GM19043 (cell line): ENCODE measurements around the gene IFNE.
"Not testable (repeated sequence)": the region's sequence is repeated elsewhere in the genome, so short reads cannot be mapped to it uniquely, and the experiment has no call there.

Experiments
- ATAC-seq: cut with Tn5 transposase; IDR thresholded peaks from one replicate; pipeline ENCODE4 v1.9.1; 2021; ENCODE audit warnings: low read depth; ENCODE audit not compliant: unreplicated experiment

Gene IFNE

DNA sequence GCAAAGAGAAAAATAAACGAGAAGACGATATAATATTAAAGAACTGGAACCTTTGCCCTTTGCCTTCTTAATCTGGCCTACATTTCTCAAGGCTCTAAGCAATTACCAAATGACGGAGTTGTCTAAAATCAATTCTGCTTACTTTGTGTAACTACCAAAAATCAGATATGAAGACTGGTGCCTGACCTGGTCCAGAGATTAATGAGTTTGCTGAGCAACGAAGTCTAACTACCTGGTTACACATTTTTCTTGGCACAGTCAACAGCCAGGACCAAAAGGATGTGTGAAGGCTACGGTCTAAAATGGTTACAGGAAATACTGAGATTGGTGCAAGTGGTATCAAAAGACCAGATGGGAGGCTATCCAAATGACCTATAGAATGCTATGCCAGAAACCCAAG is 17.8 kb upstream of the IFNE start:
- no peak for ATAC-seq

DNA sequence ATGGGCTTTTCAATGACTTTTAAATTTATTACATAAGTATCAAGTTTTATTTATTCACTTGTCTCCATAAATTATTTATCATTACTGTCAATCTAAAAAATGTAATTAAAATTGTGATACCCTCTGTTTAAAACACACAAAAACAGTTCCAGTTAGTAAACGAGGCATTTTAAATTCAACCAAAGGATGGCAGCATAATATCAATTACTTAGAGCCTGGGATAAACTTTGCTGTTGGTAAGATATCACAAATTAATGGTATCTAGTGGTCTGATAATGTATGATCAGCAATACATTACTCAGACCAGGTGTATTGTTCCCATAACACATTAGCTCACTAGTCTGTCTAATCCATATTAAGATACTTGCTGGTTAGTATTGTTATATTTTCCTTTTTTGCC is 9.6 kb upstream of the IFNE start:
- ATAC-seq: no peak

DNA sequence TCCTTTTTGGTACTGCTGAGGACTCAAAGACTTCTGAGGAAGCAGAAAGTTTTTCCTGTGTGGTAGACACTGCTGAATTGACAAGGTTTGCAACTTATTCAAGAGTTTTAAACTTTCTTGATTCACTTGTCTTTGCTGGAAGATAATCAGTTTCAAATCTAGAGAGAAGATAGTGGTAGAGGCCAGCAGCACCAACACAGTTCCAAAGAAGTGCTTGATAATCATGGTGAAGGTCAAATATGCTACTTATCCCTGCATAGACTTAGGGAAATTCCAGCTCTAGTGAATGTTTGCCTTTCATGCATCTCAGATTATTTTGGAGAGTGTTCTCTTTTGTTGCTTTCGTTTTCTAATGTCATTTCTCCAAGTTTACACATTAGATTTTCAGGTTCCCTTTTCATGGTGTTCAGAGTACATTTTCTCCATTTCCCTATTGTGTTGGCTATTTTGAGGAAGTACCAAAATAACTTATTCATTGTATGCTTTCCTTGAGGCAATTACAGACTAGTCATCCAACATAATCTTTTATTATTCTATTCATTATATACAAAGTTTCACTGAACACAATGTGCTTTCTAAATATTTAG is 550 bp downstream of the IFNE start:
- ATAC-seq: no peak

DNA sequence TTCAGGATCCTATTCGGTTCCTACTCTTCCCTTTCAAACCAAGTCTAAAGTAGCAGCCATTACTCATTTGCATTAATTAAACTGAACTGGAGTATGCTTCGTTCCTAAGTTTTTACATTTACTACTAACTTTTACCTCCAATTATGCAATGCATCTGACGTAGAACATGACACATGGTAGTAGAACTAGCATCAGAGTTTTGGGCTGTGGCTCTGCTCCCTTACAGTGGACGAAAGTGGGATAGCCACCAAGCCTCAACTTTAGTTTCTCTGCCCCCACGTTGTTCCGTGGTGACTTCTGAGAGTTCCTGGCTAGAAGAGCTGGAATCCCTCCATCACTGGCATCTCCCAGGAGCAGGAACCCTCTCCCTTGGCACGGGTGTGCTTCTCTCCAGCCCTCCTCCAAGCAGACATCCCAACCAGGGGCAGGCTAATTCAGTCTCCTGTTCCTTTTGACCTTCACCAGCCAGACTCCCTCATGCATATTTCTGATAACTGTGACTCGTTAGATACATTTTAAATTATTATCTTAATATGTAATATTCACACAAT is 2.9 kb downstream of the IFNE start:
- ATAC-seq: no peak

DNA sequence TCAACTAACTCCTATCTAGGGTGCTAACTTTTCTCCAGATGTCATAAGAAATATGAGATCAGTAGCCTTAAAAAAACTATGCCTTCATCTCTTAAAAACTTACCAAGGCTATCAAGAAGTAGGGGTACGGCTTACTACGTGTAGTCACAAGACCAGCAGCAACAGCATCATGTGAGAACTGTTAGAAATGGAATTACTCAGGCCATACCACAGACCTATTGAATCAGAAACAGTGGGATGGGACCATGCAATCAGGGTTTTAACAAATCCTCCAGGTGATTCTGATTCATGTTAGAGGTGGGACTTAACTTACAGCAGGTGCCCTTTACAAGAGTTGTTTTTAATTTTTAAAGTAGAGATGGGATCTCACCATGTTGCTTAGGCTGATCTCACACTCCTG is 4.6 kb downstream of the IFNE start:
- no peak for ATAC-seq

DNA sequence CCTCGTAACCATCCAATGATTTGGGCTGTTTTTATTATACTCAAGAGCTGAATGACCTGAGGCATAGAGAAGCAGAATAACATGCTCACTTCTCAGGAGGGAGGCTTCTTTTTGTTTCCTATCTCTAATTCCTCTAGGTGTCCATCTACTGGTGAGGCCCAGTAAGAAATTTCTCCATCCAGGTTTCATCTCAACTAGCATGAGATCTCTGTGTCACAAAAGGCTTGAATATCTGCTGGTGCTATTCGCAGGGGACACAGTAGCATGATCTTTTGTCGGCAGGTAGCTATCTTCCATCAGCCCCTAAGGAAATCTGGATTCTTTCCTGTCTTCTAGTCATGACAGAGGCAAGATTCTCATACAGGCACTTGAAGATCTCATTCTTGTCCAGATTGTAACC is 8.9 kb downstream of the IFNE start:
- ATAC-seq: no peak

DNA sequence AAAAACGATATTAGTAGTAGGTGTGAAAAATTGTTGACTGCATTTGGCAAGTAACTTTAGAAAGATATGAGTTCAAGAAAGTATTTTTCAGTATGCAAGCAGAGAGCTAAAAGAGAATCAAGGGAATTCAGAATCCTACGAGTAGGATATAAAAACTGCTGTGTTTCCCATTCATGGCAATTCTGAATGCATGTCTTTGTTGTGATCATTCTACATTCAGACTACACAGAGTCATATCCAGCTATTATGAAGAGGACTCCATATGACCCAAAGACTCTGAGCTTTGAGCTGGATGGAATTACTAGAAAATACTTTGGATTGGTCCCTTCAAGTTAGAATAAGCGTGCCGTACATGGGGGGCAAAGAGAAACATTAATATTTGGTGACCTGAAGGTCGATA is 12.0 kb downstream of the IFNE start:
- no peak for ATAC-seq

DNA sequence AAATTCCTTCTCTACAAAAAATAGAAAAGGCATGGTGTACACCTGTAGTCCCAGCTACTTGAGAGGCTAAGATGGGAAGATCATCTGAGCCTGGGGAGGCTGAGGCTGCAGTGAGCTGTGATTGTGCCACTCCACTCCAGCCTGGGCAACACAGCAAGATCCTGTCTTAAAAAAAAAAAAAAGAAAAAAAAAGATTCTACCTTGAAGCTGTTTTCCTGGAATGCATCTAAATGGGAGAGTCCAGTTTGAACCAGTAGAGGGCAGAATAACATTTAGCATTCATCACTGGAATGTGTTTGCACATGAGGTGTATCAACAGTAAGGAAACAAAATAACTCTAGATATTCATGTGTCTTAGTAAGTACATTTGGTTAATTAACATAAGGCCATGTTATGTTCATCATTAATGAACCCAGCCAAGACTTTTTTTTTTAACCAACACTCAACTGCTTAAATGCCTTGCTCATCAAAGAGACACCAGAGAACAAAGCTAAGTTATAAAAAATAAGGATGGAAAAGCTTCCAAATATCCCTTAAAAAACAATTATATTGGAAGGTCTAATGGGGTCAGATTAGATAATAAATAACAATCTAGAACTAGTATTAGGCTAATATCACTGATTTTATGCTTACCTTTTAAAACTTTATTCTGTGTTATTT is 16.1 kb downstream of the IFNE start:
- peak; percentile 74 for ATAC-seq

DNA sequence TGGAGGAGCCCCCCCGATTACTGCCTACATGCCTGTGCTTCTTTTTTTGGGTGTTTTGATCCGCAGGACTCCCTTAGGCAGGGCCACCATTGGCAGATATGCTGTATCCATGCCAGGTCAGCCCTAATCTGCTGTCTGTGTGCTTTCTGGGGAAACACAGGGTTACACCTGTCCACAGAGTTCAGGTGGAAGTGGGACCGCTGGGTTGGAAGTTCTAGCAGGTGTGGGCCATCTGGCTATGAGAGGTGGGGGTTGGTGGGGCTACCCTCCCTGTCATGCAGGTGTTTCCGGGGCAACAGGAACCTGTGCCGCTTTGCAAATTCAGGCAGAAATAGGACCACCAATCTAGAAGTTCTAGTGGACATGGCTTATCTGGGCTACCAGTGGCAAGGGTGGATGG is 17.0 kb downstream of the IFNE start:
- no peak for ATAC-seq

DNA sequence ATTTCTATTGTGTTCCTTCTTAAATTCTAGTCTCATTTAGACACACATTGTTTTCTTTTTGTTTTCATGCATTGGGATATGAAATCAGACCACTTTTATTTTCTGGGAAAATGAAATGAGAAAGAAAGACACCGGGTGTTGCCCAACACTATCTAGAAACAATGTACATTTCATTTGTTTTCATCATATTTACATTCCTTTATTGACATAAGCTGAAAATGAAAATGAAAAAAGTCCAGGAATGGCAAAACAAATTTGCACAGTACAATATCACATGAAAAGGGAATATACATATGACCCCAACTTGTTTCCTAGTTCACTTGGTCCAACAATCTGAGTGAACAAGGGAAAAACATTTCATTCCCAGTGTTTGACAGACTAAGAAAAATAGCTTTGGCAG is 20.7 kb downstream of the IFNE start:
- no peak for ATAC-seq

DNA sequence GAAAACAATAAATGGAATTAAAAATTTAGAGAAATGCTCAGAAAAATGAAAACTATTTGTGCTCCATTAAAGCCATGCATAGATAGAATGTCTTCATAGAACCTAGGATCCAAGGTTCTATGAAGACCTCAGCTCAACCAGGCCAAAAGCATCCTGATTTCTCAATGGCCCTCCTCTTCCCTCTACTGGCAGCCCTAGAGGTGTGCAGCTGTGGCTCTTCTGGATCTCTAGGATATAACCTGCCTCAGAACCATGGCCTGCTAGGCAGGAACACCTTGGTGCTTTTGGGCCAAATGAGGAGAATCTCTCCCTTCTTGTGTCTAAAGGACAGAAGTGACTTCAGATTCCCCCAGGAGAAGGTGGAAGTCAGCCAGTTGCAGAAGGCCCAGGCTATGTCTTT is 26.8 kb downstream of the IFNE start:
- ATAC-seq: peak; percentile 89

DNA sequence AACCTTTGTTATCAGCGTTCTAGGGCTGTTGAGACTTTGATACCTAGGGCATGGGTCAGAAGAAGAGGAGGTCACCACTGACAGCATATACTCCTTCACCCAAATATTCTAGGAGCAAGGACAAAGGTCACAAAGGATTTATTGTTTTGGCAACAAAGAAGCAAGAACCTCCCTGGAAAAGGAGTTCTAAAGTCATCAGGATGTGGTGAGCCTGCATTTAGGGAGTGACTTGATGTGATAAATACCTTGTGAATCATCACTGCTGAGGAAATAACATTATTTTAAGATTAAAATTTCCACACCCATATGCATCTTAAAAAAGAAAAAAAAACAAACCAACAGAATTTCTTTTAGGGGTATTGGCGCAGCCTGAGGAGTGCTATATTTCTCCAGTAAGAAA is 28.0 kb downstream of the IFNE start:
- no peak for ATAC-seq

DNA sequence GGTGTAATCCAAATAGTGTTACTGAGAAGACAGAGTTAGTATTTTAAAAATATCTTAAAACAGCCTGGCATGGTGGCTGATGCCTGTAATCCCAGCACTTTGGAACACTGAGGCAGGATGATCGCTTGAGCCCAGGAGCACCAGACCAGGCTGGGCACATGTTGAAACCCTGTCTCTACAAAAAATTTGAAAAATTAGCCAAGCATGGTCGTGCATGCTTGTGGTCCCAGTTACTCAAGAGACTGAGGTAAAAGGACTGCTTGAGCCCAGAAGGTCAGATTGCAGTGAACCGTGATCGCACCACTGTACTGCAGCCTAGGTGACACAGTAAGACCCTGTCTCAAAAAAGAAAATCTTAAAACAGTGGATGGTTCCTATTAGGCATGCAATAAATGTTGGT is 29.4 kb downstream of the IFNE start:
- ATAC-seq: no peak

DNA sequence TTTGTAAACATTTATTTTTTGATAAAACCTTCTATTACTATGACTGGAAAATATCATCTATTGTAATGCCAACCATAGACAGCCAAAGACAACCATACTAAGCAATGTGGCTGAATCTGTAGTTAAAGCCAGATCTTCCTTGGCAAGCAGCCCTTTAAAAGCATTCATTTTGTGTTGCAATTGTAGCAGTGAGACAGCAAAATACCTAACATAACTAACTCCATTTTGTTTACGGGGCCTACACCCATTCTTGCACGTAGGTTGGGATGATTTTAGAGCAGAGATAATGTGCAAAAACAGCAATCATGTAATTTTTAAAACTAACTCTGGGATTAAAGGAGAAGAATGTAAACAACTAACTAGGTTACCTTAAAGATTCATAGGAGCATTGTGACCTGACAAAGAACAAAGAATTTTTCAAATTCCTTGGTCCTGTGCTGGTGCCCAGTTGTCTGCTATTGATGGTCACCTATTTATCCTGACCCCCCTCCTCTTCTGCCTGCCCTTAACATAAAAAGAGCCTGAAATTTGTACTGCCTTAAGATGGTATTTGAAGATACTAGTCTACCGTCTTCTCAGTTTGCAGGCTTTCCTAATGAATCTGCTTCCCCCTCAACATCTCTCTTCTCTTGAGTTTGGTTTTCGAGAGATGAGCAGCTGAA is 31.2 kb downstream of the IFNE start:
- ATAC-seq: no peak

DNA sequence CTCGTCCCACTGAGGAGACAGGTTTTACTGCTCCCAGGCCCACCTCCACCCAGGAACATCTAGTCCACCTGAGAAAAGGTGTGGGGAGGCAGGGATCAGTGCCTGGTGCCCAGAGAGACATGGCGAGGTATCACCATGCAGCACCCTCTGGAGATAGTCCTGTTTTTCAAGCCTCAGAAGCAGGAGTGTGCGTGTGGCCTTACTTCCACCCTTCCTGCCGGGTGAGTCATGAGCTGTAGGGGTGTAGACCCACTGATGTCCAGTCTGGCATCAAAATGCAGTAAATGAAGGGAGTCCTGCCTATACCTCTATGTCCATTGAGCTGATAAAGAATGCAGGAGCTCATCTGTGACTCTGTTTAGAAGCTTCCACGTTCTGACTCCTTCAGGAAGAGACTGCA is 32.8 kb downstream of the IFNE start:
- ATAC-seq: not testable (repeated sequence)

DNA sequence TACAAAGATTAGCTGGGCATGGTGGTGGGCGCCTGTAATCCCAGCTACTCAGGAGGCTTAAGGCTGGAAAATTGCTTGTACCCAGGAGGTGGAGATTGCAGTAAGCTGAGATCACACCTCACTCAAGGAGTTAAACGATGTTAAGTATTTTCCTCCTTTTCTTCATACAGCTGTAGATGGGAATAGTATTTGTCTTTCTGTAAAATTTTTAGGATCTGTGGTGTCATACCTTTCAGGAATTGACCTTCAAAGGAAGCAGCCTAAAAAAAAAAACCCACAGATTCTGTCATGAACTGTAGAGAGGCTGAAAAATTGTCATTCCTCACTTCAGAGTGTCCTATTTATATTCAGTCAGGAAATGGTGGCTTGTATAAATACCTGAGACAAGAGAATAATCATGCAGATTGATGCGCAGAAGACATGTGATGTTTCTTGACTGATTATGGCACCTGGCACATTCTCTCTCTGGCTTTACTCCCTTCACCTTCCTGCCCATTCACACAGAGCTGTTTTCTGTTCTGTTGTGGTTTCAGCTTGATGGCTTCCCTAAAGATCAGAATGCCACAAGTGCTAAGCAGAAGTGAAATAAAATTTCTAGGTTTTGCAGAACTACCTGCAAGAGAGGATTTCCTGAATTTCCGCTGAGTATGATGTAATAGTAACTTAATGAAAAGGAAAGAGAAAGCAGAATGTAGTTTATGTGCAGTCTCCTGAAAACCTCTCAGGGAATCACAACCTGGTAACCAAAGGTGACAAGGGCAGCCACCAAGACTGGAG is 38.1 kb downstream of the IFNE start:
- ATAC-seq: peak; percentile 87

DNA sequence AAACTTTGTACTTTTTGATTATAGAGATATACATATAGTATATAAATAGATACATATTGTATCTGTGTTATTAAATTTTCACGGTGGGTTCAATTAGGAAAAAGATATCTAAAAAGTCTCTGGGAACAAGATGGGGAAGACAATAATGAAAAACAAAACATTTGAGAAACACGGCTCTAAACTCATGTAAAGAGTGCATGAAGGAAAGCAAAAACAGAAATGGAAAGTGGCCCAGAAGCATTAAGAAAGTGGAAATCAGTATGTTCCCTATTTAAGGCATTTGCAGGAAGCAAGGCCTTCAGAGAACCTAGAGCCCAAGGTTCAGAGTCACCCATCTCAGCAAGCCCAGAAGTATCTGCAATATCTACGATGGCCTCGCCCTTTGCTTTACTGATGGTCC is 42.0 kb downstream of the IFNE start, which contains the start of gene IFNA1:
TSS of gene IFNA1 (plus strand) at position 301 of the 400 bp plus-strand sequence. CDS start at position 370, 69 bp downstream.
- ATAC-seq: no peak

DNA sequence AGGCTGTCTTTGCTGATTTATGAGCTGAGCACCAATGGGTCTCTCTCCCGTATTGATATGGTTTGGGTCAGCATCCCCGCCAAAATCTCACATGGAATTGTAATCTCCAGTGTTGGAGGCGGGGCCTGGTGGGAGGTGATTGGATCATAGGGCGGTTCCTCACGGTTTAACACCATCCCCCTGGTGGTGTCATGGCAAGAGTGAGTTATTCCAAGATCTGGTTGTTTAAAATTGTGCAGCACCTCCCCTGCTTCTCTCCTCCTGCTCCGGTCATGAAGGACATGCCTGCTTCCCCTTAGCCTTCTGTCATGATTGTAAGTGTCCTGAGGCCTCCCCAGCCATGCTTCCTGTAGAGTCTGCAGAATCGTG is 47.1 kb downstream of the IFNE start:
- ATAC-seq: not testable (repeated sequence)

DNA sequence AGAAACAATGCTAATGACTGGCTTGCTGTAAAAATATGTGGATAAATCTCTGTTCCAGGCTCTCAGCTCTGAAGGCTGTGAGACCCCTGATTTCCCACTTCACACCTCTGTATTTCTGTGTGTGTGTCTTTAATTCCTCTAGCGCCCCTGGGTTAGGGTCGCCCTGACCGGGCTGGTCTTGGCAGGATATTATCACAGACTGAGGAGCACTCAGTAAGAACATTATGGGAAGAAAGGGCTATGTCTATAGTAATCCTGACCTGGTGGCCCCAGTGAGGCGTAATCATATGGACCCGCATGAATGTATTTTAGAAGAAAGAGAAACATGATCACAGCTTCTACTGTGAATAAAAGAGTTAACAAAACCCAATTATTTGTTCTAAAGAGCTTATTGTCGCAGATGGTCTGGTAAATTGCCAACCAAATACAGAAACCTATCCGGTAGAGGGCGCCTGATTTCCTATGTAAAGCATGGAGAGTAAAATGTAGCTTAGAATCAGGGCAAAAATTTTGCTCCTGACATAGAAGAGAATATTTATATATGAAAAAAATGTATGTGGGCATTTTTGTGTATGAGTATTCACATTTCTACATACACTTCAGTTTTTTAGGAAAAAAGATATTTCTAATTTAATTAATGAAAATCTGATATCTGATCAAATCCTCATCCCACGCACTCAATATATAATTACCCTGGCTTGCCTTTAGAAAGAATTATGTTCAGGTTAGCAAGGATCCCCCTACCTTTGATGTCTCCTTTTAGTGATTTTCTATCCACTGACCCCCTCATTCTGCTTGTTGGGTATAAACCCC is 47.7 kb downstream of the IFNE start:
- no peak for ATAC-seq

DNA sequence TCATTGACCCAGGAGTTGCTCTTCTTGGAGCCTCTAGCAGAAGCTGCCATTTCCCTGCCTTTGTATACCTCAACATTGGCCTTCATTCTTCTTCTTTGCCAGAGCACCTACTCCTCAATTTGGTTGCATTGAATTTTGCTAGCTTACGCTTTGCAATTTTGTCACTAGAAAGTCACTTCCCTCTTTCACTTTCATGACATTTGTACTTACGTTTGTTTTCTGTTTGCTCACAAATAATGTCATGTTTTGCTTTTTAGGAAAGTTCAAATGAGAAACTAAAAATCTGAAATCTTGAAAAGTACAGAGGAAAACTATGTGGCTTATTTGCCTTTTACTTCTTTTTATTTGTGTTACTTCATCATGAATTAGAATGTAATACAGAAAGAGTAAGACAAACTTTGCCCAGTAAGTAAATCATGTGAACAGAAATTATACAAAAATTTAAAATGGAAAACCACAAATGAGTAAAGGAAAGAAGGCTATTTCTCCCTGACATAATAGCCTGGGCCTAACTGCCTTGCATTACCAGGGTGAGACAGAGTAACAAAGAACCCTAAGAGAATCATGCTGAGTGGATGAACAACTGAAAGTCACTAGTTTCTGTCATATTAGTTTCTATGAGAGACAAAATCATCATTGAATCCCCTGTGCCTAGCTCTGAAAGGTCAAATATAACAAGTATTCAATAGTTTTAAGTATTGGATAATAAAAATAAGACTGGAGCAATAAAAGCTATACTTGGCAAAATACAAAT is 49.3 kb downstream of the IFNE start:
- peak; percentile 64 for ATAC-seq
